BLaER1 treated with 17β-estradiol and CSF1 and Interleukin-3, amounts not matched to agents 10 nM and 100 nM (cell line): ENCODE results near the gene C20orf204.
"Not testable (repeated sequence)": the region's sequence is repeated elsewhere in the genome, so short reads cannot be mapped to it uniquely, and the experiment has no call there.

Source experiments
- H3K27ac ChIP-seq, 11 experiments: shearing (Covaris generic); formaldehyde crosslinking; 2 replicates each; pipeline ENCODE4 v1.8.1; 2022
- H3K27me3 ChIP-seq, 11 experiments: shearing (Covaris generic); formaldehyde crosslinking; 2 replicates each; pipeline ENCODE4 v1.8.1; 2022
- H3K36me3 ChIP-seq, 11 experiments: shearing (Covaris generic); formaldehyde crosslinking; 2 replicates each; pipeline ENCODE4 v1.8.1; 2022
- H3K4me1 ChIP-seq, 10 experiments: shearing (Covaris generic); formaldehyde crosslinking; 2 replicates each; pipeline ENCODE4 v1.8.1; 2022
- H3K4me2 ChIP-seq, 11 experiments: shearing (Covaris generic); formaldehyde crosslinking; 2 replicates each; pipeline ENCODE4 v1.8.1; 2022
- H3K4me3 ChIP-seq, 10 experiments: shearing (Covaris generic); formaldehyde crosslinking; 2 replicates each; pipeline ENCODE4 v1.8.1; 2022
- H3K9ac ChIP-seq, 11 experiments: shearing (Covaris generic); formaldehyde crosslinking; 2 replicates each; pipeline ENCODE4 v1.8.1; 2022
- H3K9me3 ChIP-seq, 11 experiments: shearing (Covaris generic); formaldehyde crosslinking; replicated peaks in 1 of 11; 2 replicates each; pipeline ENCODE4 v1.8.1; 2022
- H4K20me1 ChIP-seq, 11 experiments: shearing (Covaris generic); formaldehyde crosslinking; 2 replicates each; pipeline ENCODE4 v1.8.1; 2022
- Cebpa-rat ChIP-seq, 11 experiments: shearing (Covaris generic); IDR thresholded peaks; 2 replicates each; pipeline ENCODE4 v1.8.1; 2022

The C20orf204 gene

GRCh38 chr20:64082126-64082731 lies 46.2 kb downstream of the C20orf204 start:
- H3K4me3 ChIP-seq = peak overlapping the region in 8 of 10 experiments; percentile 10 to 65 (median 42); a peak in 10 of 20 replicates
- peaks cover 5 to 15% (median 13%) of the 10 kb centered on the region in 11 experiments for H3K9me3 ChIP-seq
- H3K36me3 ChIP-seq = peaks cover 0 to 5% (median 0%) of the 10 kb centered on the region in 11 experiments; a peak in 1 of 22 replicates
- H3K27ac ChIP-seq = peak overlapping the region in 4 of 11 experiments; percentile 10 to 33 (median 19); a peak in 5 of 22 replicates
- peaks cover 38 to 66% (median 54%) of the 10 kb centered on the region in 10 experiments for H3K4me1 ChIP-seq
- TF ChIP-seq Cebpa-rat (IDR thresholded peaks at IDR 0.05) = no peak
- H3K27me3 ChIP-seq = peaks cover 26 to 42% (median 38%) of the 10 kb centered on the region in 11 experiments
- H3K4me2 ChIP-seq = peak overlapping the region; percentile 91 to 100 (median 99)
- H4K20me1 ChIP-seq = peaks cover 11 to 43% (median 19%) of the 10 kb centered on the region in 11 experiments; a peak in 19 of 22 replicates
- H3K9ac ChIP-seq = peak overlapping the region in 9 of 11 experiments; percentile 8 to 59 (median 41); a peak in 14 of 22 replicates

- TF ChIP-seq Cebpa-rat (IDR thresholded peaks at IDR 0.05) = no peak
- peak overlapping the region; percentile 91 to 100 (median 99) for H3K4me2 ChIP-seq
- H3K4me3 ChIP-seq = peak overlapping the region; percentile 52 to 76 (median 68)
- peaks cover 38 to 59% (median 48%) of the 10 kb centered on the region in 10 experiments for H3K4me1 ChIP-seq
- no peak overlapping the region; a peak in 4 of 22 replicates for H3K27ac ChIP-seq
- H4K20me1 ChIP-seq = peaks cover 8 to 38% (median 16%) of the 10 kb centered on the region in 11 experiments; a peak in 19 of 22 replicates
- H3K36me3 ChIP-seq = peaks cover 0 to 5% (median 0%) of the 10 kb centered on the region in 11 experiments; a peak in 3 of 22 replicates
- H3K27me3 ChIP-seq = peaks cover 26 to 43% (median 38%) of the 10 kb centered on the region in 11 experiments
- peak overlapping the region; percentile 35 to 73 (median 66); a peak in 20 of 22 replicates for H3K9ac ChIP-seq
- peaks cover 11 to 21% (median 19%) of the 10 kb centered on the region in 11 experiments for H3K9me3 ChIP-seq
Observed at GRCh38 chr20:64082820-64083377, 46.9 kb downstream of the C20orf204 start.

- peaks cover 31 to 47% (median 41%) of the 10 kb centered on the region in 11 experiments for H3K27me3 ChIP-seq
- peak overlapping the region; percentile 52 to 76 (median 68) for H3K4me3 ChIP-seq
- peaks cover 38 to 54% (median 44%) of the 10 kb centered on the region in 10 experiments for H3K4me1 ChIP-seq
- peaks cover 3 to 34% (median 14%) of the 10 kb centered on the region in 11 experiments; a peak in 16 of 22 replicates for H4K20me1 ChIP-seq
- H3K9ac ChIP-seq = peak overlapping the region; percentile 44 to 75 (median 68); a peak in 20 of 22 replicates
- H3K4me2 ChIP-seq = peak overlapping the region; percentile 91 to 100 (median 99)
- peaks cover 0 to 5% (median 0%) of the 10 kb centered on the region in 11 experiments; a peak in 3 of 22 replicates for H3K36me3 ChIP-seq
- no peak for TF ChIP-seq Cebpa-rat (IDR thresholded peaks at IDR 0.05)
- H3K27ac ChIP-seq = peak overlapping the region in 2 of 11 experiments; percentile 27 to 35; a peak in 6 of 22 replicates
- H3K9me3 ChIP-seq = peaks cover 14 to 26% (median 23%) of the 10 kb centered on the region in 11 experiments
Observed at GRCh38 chr20:64083378-64083803, 47.4 kb downstream of the C20orf204 start.

GRCh38 chr20:64083804-64084684 lies 48.1 kb downstream of the C20orf204 start, which contains the start of gene LKAAEAR1:
LKAAEAR1 (minus strand) TSS chr20:64084398; CDS start chr20:64084219, 179 bp downstream.
- peaks cover 38 to 48% (median 44%) of the 10 kb centered on the region in 10 experiments for H3K4me1 ChIP-seq
- no peak for TF ChIP-seq Cebpa-rat (IDR thresholded peaks at IDR 0.05)
- H3K4me3 ChIP-seq = peak within 1 kb of the TSS; percentile 52 to 76 (median 68)
- peak within 1 kb of the TSS; percentile 91 to 100 (median 99) for H3K4me2 ChIP-seq
- peak within 1 kb of the TSS; percentile 44 to 75 (median 68); a peak in 20 of 22 replicates for H3K9ac ChIP-seq
- peaks cover 35 to 53% (median 46%) of the 10 kb centered on the region in 11 experiments for H3K27me3 ChIP-seq
- H3K27ac ChIP-seq = peak within 1 kb of the TSS in 2 of 11 experiments; percentile 27 to 35; a peak in 7 of 22 replicates
- peaks cover 0 to 38% (median 17%) of the 10 kb centered on the region in 11 experiments; a peak in 17 of 22 replicates for H4K20me1 ChIP-seq
- peaks cover 0 to 5% (median 0%) of the 10 kb centered on the region in 11 experiments; a peak in 3 of 22 replicates for H3K36me3 ChIP-seq
- peaks cover 14 to 26% (median 24%) of the 10 kb centered on the region in 11 experiments for H3K9me3 ChIP-seq

GRCh38 chr20:64084685-64085152 lies 48.7 kb downstream of the C20orf204 start:
- Histone ChIP-seq H4K20me1 (peaks cover 0 to 45% (median 23%) of the 10 kb centered on the region in 11 experiments; a peak in 17 of 22 replicates), H3K4me3 (peak overlapping the region in 1 of 10 experiments; percentile 76; a peak in 2 of 20 replicates), H3K4me1 (peaks cover 38 to 46% (median 44%) of the 10 kb centered on the region in 10 experiments), H3K4me2 (peak overlapping the region in 10 of 11 experiments; percentile 91 to 100 (median 99); a peak in 17 of 22 replicates), H3K27me3 (peaks cover 35 to 60% (median 46%) of the 10 kb centered on the region in 11 experiments), H3K36me3 (peaks cover 0 to 5% (median 0%) of the 10 kb centered on the region in 11 experiments; a peak in 3 of 22 replicates), H3K9me3 (peaks cover 14 to 26% (median 24%) of the 10 kb centered on the region in 11 experiments), H3K9ac (no peak overlapping the region), H3K27ac (no peak overlapping the region)
- no peak for TF ChIP-seq Cebpa-rat (IDR thresholded peaks at IDR 0.05)

GRCh38 chr20:64086801-64087200 lies 50.8 kb downstream of the C20orf204 start:
- Histone ChIP-seq H3K36me3 (peaks cover 0 to 5% (median 0%) of the 10 kb centered on the region in 11 experiments; a peak in 3 of 22 replicates), H3K4me3 (no peak overlapping the region), H3K9ac (no peak overlapping the region), H3K4me1 (peaks cover 22 to 28% (median 26%) of the 10 kb centered on the region in 10 experiments), H3K4me2 (no peak overlapping the region), H3K27me3 (peaks cover 35 to 61% (median 46%) of the 10 kb centered on the region in 11 experiments), H4K20me1 (peaks cover 0 to 57% (median 26%) of the 10 kb centered on the region in 11 experiments; a peak in 17 of 22 replicates), H3K27ac (no peak overlapping the region), H3K9me3 (peaks cover 14 to 26% (median 24%) of the 10 kb centered on the region in 11 experiments)
- no peak for TF ChIP-seq Cebpa-rat (IDR thresholded peaks at IDR 0.05)

GRCh38 chr20:64087226-64087825 lies 51.3 kb downstream of the C20orf204 start:
- Histone ChIP-seq H3K9me3 (peaks cover 14 to 26% (median 24%) of the 10 kb centered on the region in 11 experiments), H4K20me1 (peaks cover 0 to 55% (median 28%) of the 10 kb centered on the region in 11 experiments; a peak in 19 of 22 replicates), H3K4me1 (peaks cover 17 to 25% (median 22%) of the 10 kb centered on the region in 10 experiments), H3K27me3 (peaks cover 35 to 61% (median 46%) of the 10 kb centered on the region in 11 experiments)
- H3K36me3 ChIP-seq, H3K4me3 ChIP-seq, H3K9ac ChIP-seq, H3K27ac ChIP-seq, H3K4me2 ChIP-seq: not testable (repeated sequence)

- H3K4me2 ChIP-seq, H3K9ac ChIP-seq, H3K36me3 ChIP-seq, H3K27ac ChIP-seq, H3K4me3 ChIP-seq: not testable (repeated sequence)
- Histone ChIP-seq H4K20me1 (peaks cover 0 to 57% (median 31%) of the 10 kb centered on the region in 11 experiments; a peak in 19 of 22 replicates), H3K9me3 (peaks cover 14 to 26% (median 24%) of the 10 kb centered on the region in 11 experiments), H3K27me3 (peaks cover 33 to 53% (median 40%) of the 10 kb centered on the region in 11 experiments), H3K4me1 (peaks cover 6 to 21% (median 11%) of the 10 kb centered on the region in 10 experiments; a peak in 16 of 20 replicates)
Observed at GRCh38 chr20:64088586-64088985, 52.6 kb downstream of the C20orf204 start.
